GM23338 (cell line): ENCODE results near the gene TMEM176B. TPM values are rescaled to one million over a fixed set of nuclear protein-coding genes. Genes with fewer than 3 reads are reported as not detected.

Experiments
- polyA plus RNA-seq: library from polyadenylated mRNA; unstranded; fragments of >200 nt; fragmentation: Nextera tagmentation; extraction: Ambion mirVana; gene quantifications from 2 replicates; pipeline ENCODE4 v1.2.1, GENCODE V29; 2016
- total RNA-seq: library from RNA; depleted of rRNA; stranded (reverse); fragments of >200 nt; shearing (Covaris generic); gene quantifications from 2 replicates; pipeline ENCODE4 v1.2.3, GENCODE V29; 2014; rRNA removed

TMEM176B gene
- total and polyA plus RNA-seq, 2 experiments from 2014 or later = 0.35 to 0.42 TPM

Other genes starting within 250 kb of the TMEM176B start
- gene GIMAP4, start 233.0 kb downstream of the TMEM176B start, total RNA-seq = not detected in 2 replicates
- gene GIMAP4, start 233.0 kb downstream of the TMEM176B start, polyA plus RNA-seq = 0.19 TPM in 1 of 2 replicates, not detected in the other
- not detected in 2 replicates for gene GIMAP6, start 168.0 kb downstream of the TMEM176B start, total RNA-seq
- gene GIMAP6, start 168.0 kb downstream of the TMEM176B start, polyA plus RNA-seq = not detected in 2 replicates
- gene GIMAP2, start 114.7 kb downstream of the TMEM176B start, total RNA-seq = not detected in 2 replicates
- gene GIMAP2, start 114.7 kb downstream of the TMEM176B start, polyA plus RNA-seq = not detected in 2 replicates
- gene GIMAP1, start 83.8 kb downstream of the TMEM176B start, total RNA-seq = not detected in 2 replicates
- gene GIMAP1, start 83.8 kb downstream of the TMEM176B start, polyA plus RNA-seq = not detected in 2 replicates
- gene GIMAP5, start 62.9 kb downstream of the TMEM176B start, total RNA-seq = not detected in 2 replicates
- gene GIMAP5, start 62.9 kb downstream of the TMEM176B start, polyA plus RNA-seq = not detected in 2 replicates
- gene TMEM176A, start 405 bp upstream of the TMEM176B start, total RNA-seq = not detected in 2 replicates
- 0.34 and 0.66 TPM in 2 replicates for gene TMEM176A, start 405 bp upstream of the TMEM176B start, polyA plus RNA-seq
- 0.47 TPM in 1 of 2 replicates, not detected in the other for gene AOC1, start 52.2 kb upstream of the TMEM176B start, total RNA-seq
- gene AOC1, start 52.2 kb upstream of the TMEM176B start, polyA plus RNA-seq = not detected in 2 replicates
- gene KCNH2, start 178.0 kb upstream of the TMEM176B start, total RNA-seq = 11.3 and 14.7 TPM in 2 replicates
- 2.6 and 2.9 TPM in 2 replicates for gene KCNH2, start 178.0 kb upstream of the TMEM176B start, polyA plus RNA-seq
- gene NOS3, start 190.7 kb upstream of the TMEM176B start, total RNA-seq = 6.1 and 13.3 TPM in 2 replicates
- 2.6 and 3.1 TPM in 2 replicates for gene NOS3, start 190.7 kb upstream of the TMEM176B start, polyA plus RNA-seq
- 1.2 and 2.2 TPM in 2 replicates for gene ATG9B, start 224.1 kb upstream of the TMEM176B start, total RNA-seq
- gene ATG9B, start 224.1 kb upstream of the TMEM176B start, polyA plus RNA-seq = 3.2 and 3.4 TPM in 2 replicates
- 27.1 and 41.1 TPM in 2 replicates for gene ABCB8, start 228.1 kb upstream of the TMEM176B start, total RNA-seq
- gene ABCB8, start 228.1 kb upstream of the TMEM176B start, polyA plus RNA-seq = 11.4 and 13.1 TPM in 2 replicates
- 0.54 and 0.90 TPM in 2 replicates for gene ASIC3, start 248.2 kb upstream of the TMEM176B start, total RNA-seq
- gene ASIC3, start 248.2 kb upstream of the TMEM176B start, polyA plus RNA-seq = 0.87 and 1.4 TPM in 2 replicates